Astrocyte (in vitro differentiated cells and primary cell): ENCODE results near the gene SPIRE2.

Experiments
- CTCF ChIP-seq: IDR thresholded peaks from 2 replicates; pipeline ENCODE4 v1.5.1; 2011; ENCODE audit warnings: low read depth, mild to moderate bottlenecking, inconsistent platforms, low read length, moderate library complexity; ENCODE audit not compliant: insufficient read depth
- EZH2 ChIP-seq: IDR thresholded peaks from 2 replicates; pipeline ENCODE4 v1.6.1; 2012; ENCODE audit warnings: mild to moderate bottlenecking, low read length, inconsistent platforms; ENCODE audit not compliant: insufficient read depth

DNA sequence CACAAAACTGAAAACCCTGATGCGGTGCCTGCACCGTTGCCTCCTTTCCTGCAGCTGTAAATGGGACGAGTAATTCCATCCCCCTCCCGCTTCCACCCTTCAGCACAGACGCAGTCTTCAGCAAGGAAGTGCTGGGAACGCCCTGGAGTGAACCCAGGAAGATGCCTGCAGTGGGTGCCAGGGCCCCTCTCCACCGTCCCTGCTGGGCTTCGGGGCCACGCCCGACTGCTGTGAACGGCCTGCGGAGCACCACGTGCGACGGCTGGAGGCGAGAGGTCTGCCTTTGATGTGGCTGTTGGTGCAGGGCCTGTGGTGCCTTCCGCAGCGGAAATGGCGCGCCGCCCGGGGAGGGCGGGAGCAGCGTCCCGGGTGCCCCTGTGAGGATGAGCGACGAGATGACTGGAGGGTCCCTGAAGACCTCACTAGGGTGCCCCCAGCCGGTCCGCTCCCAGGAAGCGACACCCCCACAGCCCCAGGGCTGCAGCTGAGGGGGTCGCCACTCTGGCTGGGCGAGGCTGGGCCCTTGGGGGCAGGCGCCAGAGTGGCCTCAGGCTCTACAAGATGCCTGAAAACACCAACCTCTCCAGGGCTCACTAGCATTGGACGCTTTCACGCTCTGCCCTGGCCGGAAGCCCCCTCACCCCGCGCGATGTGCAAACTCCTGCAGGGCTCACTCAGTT is 89.6 kb downstream of the SPIRE2 start:
- TF ChIP-seq CTCF = no peak
- no peak for TF ChIP-seq EZH2
